ENCODE results near the gene ZNF324. TPM values are rescaled to one million over a fixed set of nuclear protein-coding genes. Genes with fewer than 3 reads are reported as not detected.
A peak's percentile ranks its signal among the peaks of the same experiment; 100 is the strongest.

Gene ZNF324
- total and polyA plus RNA-seq, 4 donors, result 2.3 to 8.4 (median 5.5) TPM

DNA sequence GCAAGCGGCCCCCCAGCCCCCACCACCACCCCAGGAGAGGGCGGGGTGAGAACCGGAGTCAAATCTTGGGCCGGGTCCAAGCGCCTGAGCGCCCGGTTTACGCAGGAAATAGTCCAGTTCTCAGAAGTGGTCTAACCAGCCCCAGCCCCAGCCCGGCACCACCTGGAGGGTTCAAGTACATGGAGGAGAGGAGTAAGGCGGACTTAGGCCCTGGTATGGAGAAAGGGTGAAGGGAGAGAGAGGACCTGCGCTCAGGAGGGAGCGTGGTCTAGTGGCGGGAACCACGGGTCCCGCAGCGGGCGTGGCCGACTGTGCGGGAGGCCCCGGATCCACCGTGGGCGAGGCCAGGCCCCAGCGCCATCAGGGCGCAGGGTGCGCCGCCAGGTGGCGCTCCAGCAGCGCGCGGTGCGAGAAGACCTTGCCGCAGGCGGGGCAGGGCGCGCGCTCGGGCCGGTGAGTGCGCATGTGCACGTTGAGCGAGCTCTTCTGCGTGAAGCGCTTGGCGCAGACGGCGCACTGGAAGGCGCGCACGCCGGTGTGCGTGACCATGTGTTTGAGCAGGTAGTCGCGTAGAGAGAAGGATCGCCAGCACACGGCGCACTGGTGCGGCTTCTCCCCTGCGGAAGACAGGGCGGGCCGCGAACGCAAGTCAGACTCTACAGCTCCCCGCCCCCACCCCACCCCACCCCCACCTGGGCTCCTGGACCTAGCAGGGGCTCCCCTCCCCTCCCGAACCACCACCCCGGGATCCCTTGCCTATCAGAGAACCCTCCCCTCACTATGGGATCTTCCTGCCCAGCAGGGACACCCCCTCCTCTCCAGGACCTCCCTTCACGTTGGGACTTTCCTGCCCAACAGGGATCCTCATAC, 47.0 kb downstream of the ZNF324 start:
- WGBS, result 6% methylated on average over 66 of the region's 66 CpGs
- DNase-seq (ENCODE audit: low spot score), result peak; percentile 94
- Histone ChIP-seq H3K4me3 (ENCODE audit: low read depth in 1 of 3, low read length in 3 of 3) (peak overlapping the region; percentile 45 to 65 (median 59)), H3K27me3 (ENCODE audit: control insufficient read depth in 4 of 4, insufficient read depth in 4 of 4, low read length in 3 of 4) (no peaks in the 10 kb centered on the region), H3K9me3 (ENCODE audit: control insufficient read depth in 4 of 4, low read length in 3 of 4) (no peaks in the 10 kb centered on the region), H3K9ac (ENCODE audit: low read depth in 1 of 2, low read length in 2 of 2) (peak overlapping the region in 1 of 2 donors; percentile 50), H3K36me3 (ENCODE audit: control insufficient read depth in 4 of 4, insufficient read depth in 3 of 4, low read depth in 1 of 4, low read length in 3 of 4) (peaks cover 0 to 9% (median 3%) of the 10 kb centered on the region in 4 donors), H3K4me1 (ENCODE audit: control insufficient read depth in 4 of 4, insufficient read depth in 4 of 4, low read length in 3 of 4) (peaks cover 16 to 78% (median 52%) of the 10 kb centered on the region in 4 donors), H3K27ac (ENCODE audit: low read depth in 1 of 2, low read length in 2 of 2) (peak overlapping the region; percentile 75 to 86)
- TF ChIP-seq TAF1 (conservative IDR thresholded peaks at IDR 0.05) (no peak), SP1 (IDR thresholded peaks at IDR 0.05) (peak; percentile 33), YY1 (IDR thresholded peaks at IDR 0.05) (no peak), GABPA (IDR thresholded peaks at IDR 0.05 in 1 of 2, conservative IDR thresholded peaks at IDR 0.05 in 1 of 2) (no peak), HNF4A (conservative IDR thresholded peaks at IDR 0.05) (peak in 1 of 2 donors; percentile 5), RAD21 (IDR thresholded peaks at IDR 0.05) (peak; percentile 64 to 80), FOXA1 (IDR thresholded peaks at IDR 0.05) (no peak), RXRA (IDR thresholded peaks at IDR 0.05) (peak in 1 of 2 donors; percentile 14), FOXA2 (IDR thresholded peaks at IDR 0.05) (no peak), HNF4G (IDR thresholded peaks at IDR 0.05) (no peak), NR2F2 (IDR thresholded peaks at IDR 0.05) (no peak), JUND (IDR thresholded peaks at IDR 0.05) (no peak), EGR1 (IDR thresholded peaks at IDR 0.05; ENCODE audit: low read depth in 2 of 2) (no peak)
- TF ChIP-seq, protein P1, sequence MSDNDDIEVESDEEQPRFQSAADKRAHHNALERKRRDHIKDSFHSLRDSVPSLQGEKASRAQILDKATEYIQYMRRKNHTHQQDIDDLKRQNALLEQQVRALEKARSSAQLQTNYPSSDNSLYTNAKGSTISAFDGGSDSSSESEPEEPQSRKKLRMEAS (IDR thresholded peaks at IDR 0.05), result no peak
- TF ChIP-seq, protein P2, sequence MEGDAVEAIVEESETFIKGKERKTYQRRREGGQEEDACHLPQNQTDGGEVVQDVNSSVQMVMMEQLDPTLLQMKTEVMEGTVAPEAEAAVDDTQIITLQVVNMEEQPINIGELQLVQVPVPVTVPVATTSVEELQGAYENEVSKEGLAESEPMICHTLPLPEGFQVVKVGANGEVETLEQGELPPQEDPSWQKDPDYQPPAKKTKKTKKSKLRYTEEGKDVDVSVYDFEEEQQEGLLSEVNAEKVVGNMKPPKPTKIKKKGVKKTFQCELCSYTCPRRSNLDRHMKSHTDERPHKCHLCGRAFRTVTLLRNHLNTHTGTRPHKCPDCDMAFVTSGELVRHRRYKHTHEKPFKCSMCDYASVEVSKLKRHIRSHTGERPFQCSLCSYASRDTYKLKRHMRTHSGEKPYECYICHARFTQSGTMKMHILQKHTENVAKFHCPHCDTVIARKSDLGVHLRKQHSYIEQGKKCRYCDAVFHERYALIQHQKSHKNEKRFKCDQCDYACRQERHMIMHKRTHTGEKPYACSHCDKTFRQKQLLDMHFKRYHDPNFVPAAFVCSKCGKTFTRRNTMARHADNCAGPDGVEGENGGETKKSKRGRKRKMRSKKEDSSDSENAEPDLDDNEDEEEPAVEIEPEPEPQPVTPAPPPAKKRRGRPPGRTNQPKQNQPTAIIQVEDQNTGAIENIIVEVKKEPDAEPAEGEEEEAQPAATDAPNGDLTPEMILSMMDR (IDR thresholded peaks at IDR 0.05; ENCODE audit: low read depth, low read length, missing input control), result peak; percentile 94
- TF ChIP-seq, protein P3, sequence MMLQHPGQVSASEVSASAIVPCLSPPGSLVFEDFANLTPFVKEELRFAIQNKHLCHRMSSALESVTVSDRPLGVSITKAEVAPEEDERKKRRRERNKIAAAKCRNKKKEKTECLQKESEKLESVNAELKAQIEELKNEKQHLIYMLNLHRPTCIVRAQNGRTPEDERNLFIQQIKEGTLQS (IDR thresholded peaks at IDR 0.05), result no peak
- TF ChIP-seq, protein P4, sequence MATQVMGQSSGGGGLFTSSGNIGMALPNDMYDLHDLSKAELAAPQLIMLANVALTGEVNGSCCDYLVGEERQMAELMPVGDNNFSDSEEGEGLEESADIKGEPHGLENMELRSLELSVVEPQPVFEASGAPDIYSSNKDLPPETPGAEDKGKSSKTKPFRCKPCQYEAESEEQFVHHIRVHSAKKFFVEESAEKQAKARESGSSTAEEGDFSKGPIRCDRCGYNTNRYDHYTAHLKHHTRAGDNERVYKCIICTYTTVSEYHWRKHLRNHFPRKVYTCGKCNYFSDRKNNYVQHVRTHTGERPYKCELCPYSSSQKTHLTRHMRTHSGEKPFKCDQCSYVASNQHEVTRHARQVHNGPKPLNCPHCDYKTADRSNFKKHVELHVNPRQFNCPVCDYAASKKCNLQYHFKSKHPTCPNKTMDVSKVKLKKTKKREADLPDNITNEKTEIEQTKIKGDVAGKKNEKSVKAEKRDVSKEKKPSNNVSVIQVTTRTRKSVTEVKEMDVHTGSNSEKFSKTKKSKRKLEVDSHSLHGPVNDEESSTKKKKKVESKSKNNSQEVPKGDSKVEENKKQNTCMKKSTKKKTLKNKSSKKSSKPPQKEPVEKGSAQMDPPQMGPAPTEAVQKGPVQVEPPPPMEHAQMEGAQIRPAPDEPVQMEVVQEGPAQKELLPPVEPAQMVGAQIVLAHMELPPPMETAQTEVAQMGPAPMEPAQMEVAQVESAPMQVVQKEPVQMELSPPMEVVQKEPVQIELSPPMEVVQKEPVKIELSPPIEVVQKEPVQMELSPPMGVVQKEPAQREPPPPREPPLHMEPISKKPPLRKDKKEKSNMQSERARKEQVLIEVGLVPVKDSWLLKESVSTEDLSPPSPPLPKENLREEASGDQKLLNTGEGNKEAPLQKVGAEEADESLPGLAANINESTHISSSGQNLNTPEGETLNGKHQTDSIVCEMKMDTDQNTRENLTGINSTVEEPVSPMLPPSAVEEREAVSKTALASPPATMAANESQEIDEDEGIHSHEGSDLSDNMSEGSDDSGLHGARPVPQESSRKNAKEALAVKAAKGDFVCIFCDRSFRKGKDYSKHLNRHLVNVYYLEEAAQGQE (IDR thresholded peaks at IDR 0.05), result no peak
- TF ChIP-seq, protein P5, sequence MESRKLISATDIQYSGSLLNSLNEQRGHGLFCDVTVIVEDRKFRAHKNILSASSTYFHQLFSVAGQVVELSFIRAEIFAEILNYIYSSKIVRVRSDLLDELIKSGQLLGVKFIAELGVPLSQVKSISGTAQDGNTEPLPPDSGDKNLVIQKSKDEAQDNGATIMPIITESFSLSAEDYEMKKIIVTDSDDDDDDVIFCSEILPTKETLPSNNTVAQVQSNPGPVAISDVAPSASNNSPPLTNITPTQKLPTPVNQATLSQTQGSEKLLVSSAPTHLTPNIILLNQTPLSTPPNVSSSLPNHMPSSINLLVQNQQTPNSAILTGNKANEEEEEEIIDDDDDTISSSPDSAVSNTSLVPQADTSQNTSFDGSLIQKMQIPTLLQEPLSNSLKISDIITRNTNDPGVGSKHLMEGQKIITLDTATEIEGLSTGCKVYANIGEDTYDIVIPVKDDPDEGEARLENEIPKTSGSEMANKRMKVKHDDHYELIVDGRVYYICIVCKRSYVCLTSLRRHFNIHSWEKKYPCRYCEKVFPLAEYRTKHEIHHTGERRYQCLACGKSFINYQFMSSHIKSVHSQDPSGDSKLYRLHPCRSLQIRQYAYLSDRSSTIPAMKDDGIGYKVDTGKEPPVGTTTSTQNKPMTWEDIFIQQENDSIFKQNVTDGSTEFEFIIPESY (IDR thresholded peaks at IDR 0.05), result no peak

All from liver (tissue), 9 donors.